Stimulated activated CD4-positive, alpha-beta T cell treated with anti-CD3 and anti-CD28 coated beads, Interleukin-15, amount 100 ng/mL, for 48 hours (primary cell): Measurements from ENCODE around the gene ALX3.

Experiments
- DNase-seq, 2 donors: peaks; one replicate each; pipeline ENCODE4 v3.0.0-alpha.2; 2020; ENCODE audit warnings: low read depth in 2 of 2

ALX3 gene

GRCh38 chr1:110065841-110066240, 4.6 kb downstream of the ALX3 start:
- no peak for DNase-seq

GRCh38 chr1:110064576-110065337, 5.7 kb downstream of the ALX3 start:
- DNase-seq = no peak

GRCh38 chr1:110063781-110064180, 6.7 kb downstream of the ALX3 start:
- DNase-seq = no peak

GRCh38 chr1:110062612-110063011, 7.9 kb downstream of the ALX3 start:
- no peak for DNase-seq

GRCh38 chr1:110061341-110061740, 9.1 kb downstream of the ALX3 start:
- DNase-seq = no peak

GRCh38 chr1:110060662-110061060, 9.8 kb downstream of the ALX3 start:
- no peak for DNase-seq

- peak; percentile 51 to 77 for DNase-seq
These were observed 10.3 kb downstream of the ALX3 start for GRCh38 chr1:110060034-110060661.

- no peak for DNase-seq
These were observed 11.2 kb downstream of the ALX3 start for GRCh38 chr1:110059133-110059863.

GRCh38 chr1:110058591-110058990, 11.9 kb downstream of the ALX3 start:
- DNase-seq = no peak

GRCh38 chr1:110057963-110058518, 12.4 kb downstream of the ALX3 start:
- no peak for DNase-seq

GRCh38 chr1:110056776-110057175, 13.7 kb downstream of the ALX3 start:
- DNase-seq = no peak

- no peak for DNase-seq
These were observed 14.2 kb downstream of the ALX3 start for GRCh38 chr1:110056285-110056683.

GRCh38 chr1:110055493-110056284, 14.8 kb downstream of the ALX3 start:
- DNase-seq = no peak

- DNase-seq = peak in 1 of 2 donors; percentile 59
These were observed 16.7 kb downstream of the ALX3 start for GRCh38 chr1:110053552-110054428.

GRCh38 chr1:110051262-110051648, 19.2 kb downstream of the ALX3 start:
- DNase-seq = no peak

GRCh38 chr1:110050602-110051261, 19.7 kb downstream of the ALX3 start:
- no peak for DNase-seq

- DNase-seq = no peak
These were observed 20.5 kb downstream of the ALX3 start for GRCh38 chr1:110049801-110050601.

- no peak for DNase-seq
These were observed 21.4 kb downstream of the ALX3 start for GRCh38 chr1:110048923-110049601.

- DNase-seq = no peak
These were observed 22.2 kb downstream of the ALX3 start for GRCh38 chr1:110048240-110048639.
